ENCODE data around the gene CD6. TPM values are rescaled to one million over a fixed set of nuclear protein-coding genes. Genes with fewer than 3 reads are reported as not detected.
A peak's percentile ranks its signal among the peaks of the same experiment; 100 is the strongest.

Gene CD6
- total RNA-seq, 1 donor from 2014 or later = not detected

DNA sequence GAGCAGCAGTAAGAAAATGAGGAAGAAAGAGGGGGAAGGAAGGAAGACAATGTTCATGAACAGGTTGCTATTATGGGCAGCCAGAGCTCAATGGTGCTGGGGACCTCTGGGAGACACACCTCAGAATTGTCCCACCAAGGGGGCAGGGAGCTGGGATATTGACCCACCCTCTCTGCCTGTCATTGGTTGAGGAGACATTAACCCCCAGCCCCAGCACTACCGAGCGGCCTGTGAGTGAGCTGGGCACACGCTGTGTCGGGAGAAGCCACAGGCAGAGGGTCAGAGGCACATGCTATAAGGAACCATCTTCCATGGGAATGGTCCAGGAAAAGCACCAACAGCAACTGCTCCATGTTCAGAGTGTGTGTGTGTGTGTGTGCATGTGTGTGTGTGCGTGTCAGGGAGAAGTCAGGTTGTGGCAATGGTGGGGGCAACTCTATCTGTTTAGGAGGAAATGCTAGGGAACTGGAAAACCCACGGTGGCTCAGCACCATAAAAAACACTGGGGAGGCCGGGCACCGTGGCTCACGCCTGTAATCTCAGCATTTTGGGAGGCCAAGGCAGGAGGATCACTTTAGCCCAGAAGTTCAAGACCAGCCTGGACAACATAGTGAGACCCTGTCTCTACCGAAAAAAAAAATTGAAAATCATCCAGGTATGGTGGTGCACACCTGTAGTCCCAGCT lies 49.2 kb downstream of the CD6 start:
- FAIRE-seq = no peak
- no peak overlapping the region for H3K4me3 ChIP-seq (ENCODE audit: low read depth, low read length)
- no peak for DNase-seq (ENCODE audit: low read depth)
- no peaks in the 10 kb centered on the region for H3K36me3 ChIP-seq (ENCODE audit: control insufficient read depth, insufficient read depth, low read length)
- TF ChIP-seq CTCF (IDR thresholded peaks at IDR 0.05; ENCODE audit: insufficient read depth, low read length, severe bottlenecking) = no peak
- peaks cover 8% of the 10 kb centered on the region for H3K27me3 ChIP-seq (ENCODE audit: control insufficient read depth, insufficient read depth, low read length)

- Histone ChIP-seq H3K36me3 (ENCODE audit: control insufficient read depth, insufficient read depth, low read length) (no peaks in the 10 kb centered on the region), H3K27me3 (ENCODE audit: control insufficient read depth, insufficient read depth, low read length) (peaks cover 5% of the 10 kb centered on the region), H3K4me3 (ENCODE audit: low read depth, low read length) (peak overlapping the region; percentile 2)
- TF ChIP-seq CTCF (IDR thresholded peaks at IDR 0.05; ENCODE audit: insufficient read depth, low read length, severe bottlenecking) = no peak
- FAIRE-seq = no peak
- peak; percentile 20 for DNase-seq (ENCODE audit: low read depth)
Observed at GRCh38 chr11:61021661-61022212, 50.3 kb downstream of the CD6 start.

DNA sequence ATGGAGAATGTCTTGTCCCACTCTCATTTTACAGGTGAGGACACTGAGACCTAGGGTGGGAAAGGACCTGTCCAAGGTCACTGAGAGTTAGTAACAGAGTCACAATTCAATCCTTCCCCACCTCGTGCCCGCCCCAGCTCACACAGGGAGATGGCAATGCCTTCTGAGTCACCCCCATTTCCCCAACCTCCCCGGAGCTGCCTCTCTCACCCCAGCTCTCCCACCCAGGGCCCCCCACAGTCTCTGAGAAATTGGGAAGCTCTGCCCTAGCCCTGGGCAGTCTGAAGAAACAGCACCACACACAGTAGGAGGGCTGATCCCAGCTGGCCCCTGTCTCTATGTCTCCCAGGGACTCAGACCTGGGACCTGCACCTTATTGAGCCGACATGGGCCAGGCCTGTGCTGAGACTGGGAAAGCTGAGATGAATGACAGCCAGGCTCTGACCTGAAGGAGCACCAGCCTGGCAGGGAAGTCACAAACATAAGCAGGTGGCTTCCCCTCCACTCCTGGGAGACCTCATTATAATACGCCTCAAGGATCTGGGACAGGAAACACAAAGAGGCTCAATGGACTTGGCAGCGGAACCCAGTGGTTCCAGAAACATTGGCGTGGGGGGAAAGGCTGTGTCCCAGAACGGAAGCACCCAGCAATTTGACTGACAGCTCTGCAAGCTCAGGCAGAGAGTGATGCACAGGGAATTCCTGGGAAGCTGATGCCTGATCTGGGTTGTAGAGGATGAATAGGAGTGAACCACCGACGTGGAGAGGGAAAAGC lies 51.0 kb downstream of the CD6 start:
- H3K36me3 ChIP-seq (ENCODE audit: control insufficient read depth, insufficient read depth, low read length) = no peaks in the 10 kb centered on the region
- H3K27me3 ChIP-seq (ENCODE audit: control insufficient read depth, insufficient read depth, low read length) = peaks cover 5% of the 10 kb centered on the region
- no peak for TF ChIP-seq CTCF (IDR thresholded peaks at IDR 0.05; ENCODE audit: insufficient read depth, low read length, severe bottlenecking)
- FAIRE-seq = no peak
- no peak for DNase-seq (ENCODE audit: low read depth)
- H3K4me3 ChIP-seq (ENCODE audit: low read depth, low read length) = no peak overlapping the region

DNA sequence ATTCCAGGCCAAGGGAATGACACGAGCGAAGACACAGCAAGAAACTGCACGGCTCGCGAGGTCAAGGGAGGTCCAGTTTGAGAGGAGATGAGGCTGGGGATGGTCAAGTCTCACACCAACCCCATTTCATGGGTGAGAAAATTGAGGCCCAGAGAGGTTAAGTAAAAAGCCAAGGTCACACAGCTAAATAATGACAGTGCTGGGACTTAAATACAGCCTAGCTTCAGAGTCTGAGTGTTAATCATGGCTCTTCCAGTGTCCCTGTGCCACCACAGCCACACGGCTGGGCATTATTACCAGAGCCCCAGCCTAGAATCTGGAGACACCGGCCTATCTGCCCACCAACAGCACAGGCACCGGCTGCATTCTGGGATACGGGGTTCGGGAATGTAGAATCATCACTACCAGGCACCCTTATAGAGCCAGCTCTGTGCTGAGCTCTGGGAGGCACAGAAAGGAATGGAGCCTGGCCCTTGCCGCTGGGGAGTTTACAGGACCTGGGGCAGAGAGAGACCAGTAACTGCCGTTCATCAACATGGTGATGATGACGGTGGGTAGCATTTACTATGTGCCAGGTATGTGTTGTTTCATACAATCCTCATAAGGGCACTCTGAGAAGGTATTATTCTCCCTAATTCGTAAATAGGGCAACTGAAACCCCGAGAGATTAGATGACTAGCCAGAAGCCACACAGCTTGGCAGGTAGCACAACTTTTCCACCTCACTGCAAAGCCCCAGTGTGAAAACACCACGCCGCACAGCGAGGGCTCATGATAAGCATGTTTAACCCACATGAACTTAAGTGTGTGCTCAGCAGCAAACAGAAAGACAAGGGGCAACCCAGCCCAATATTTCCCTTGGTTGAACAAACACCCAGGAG lies 51.8 kb downstream of the CD6 start:
- Histone ChIP-seq H3K27me3 (ENCODE audit: control insufficient read depth, insufficient read depth, low read length) (peaks cover 5% of the 10 kb centered on the region), H3K36me3 (ENCODE audit: control insufficient read depth, insufficient read depth, low read length) (no peaks in the 10 kb centered on the region), H3K4me3 (ENCODE audit: low read depth, low read length) (no peak overlapping the region)
- no peak for FAIRE-seq
- no peak for DNase-seq (ENCODE audit: low read depth)
- no peak for TF ChIP-seq CTCF (IDR thresholded peaks at IDR 0.05; ENCODE audit: insufficient read depth, low read length, severe bottlenecking)

GRCh38 chr11:61023966-61024295 lies 52.5 kb downstream of the CD6 start:
- peaks cover 5% of the 10 kb centered on the region for H3K27me3 ChIP-seq (ENCODE audit: control insufficient read depth, insufficient read depth, low read length)
- H3K4me3 ChIP-seq (ENCODE audit: low read depth, low read length) = no peak overlapping the region
- no peaks in the 10 kb centered on the region for H3K36me3 ChIP-seq (ENCODE audit: control insufficient read depth, insufficient read depth, low read length)
- TF ChIP-seq CTCF (IDR thresholded peaks at IDR 0.05; ENCODE audit: insufficient read depth, low read length, severe bottlenecking) = no peak
- FAIRE-seq (no peak), DNase-seq (ENCODE audit: low read depth) (no peak)
